Measurements from ENCODE around the gene PNPLA1. TPM values are rescaled to one million over a fixed set of nuclear protein-coding genes. Genes with fewer than 3 reads are reported as not detected.

The PNPLA1 gene
- total and polyA plus RNA-seq, 12 donors = 0.21 to 0.28 TPM; not detected in 10

GRCh38 chr6:36223706-36224105 lies 46.2 kb upstream of the PNPLA1 start:
- Histone ChIP-seq H3K27me3 (no peaks in the 10 kb centered on the region), H3K27ac (no peak overlapping the region), H3K4me1 (peaks cover 0 to 12% (median 0%) of the 10 kb centered on the region in 9 donors), H3K36me3 (peaks cover 0 to 100% (median 41%) of the 10 kb centered on the region in 9 donors), H3K4me3 (no peak overlapping the region), H3K9me3 (no peaks in the 10 kb centered on the region)
- 100% methylated on average over 1 of the region's 1 CpG for WGBS, 2 donors
- no peak for ATAC-seq
- no peak for TF ChIP-seq CTCF (IDR thresholded peaks at IDR 0.05)
- DNase-seq = no peak
- intact Hi-C loops (cut with DNase I) = no loop called here

GRCh38 chr6:36224918-36225461 lies 44.9 kb upstream of the PNPLA1 start:
- TF ChIP-seq CTCF (IDR thresholded peaks at IDR 0.05) = no peak
- no peaks in the 10 kb centered on the region for H3K27me3 ChIP-seq
- H3K4me3 ChIP-seq = no peak overlapping the region
- intact Hi-C loops (cut with DNase I) = no loop called here
- ATAC-seq = no peak
- H3K27ac ChIP-seq = no peak overlapping the region
- 81 to 85% methylated on average over 5 of the region's 5 CpGs for WGBS, 2 donors
- H3K36me3 ChIP-seq = peaks cover 0 to 100% (median 33%) of the 10 kb centered on the region in 9 donors
- DNase-seq = no peak
- peaks cover 0 to 12% (median 0%) of the 10 kb centered on the region in 9 donors for H3K4me1 ChIP-seq
- H3K9me3 ChIP-seq = no peaks in the 10 kb centered on the region

GRCh38 chr6:36226438-36227047 lies 43.3 kb upstream of the PNPLA1 start:
- Histone ChIP-seq H3K4me3 (no peak overlapping the region), H3K36me3 (peaks cover 0 to 100% (median 42%) of the 10 kb centered on the region in 9 donors), H3K27me3 (no peaks in the 10 kb centered on the region), H3K9me3 (no peaks in the 10 kb centered on the region), H3K4me1 (peaks cover 0 to 12% (median 0%) of the 10 kb centered on the region in 9 donors), H3K27ac (no peak overlapping the region)
- no peak for DNase-seq
- no peak for ATAC-seq
- no peak for TF ChIP-seq CTCF (IDR thresholded peaks at IDR 0.05)
- WGBS, 2 donors = 93% methylated on average over 4 of the region's 4 CpGs
- intact Hi-C loops (cut with DNase I) = no loop called here

- 75 to 81% methylated on average over 1 of the region's 1 CpG for WGBS, 2 donors
- no peak for ATAC-seq
- Histone ChIP-seq H3K27me3 (no peaks in the 10 kb centered on the region), H3K36me3 (peaks cover 0 to 100% (median 36%) of the 10 kb centered on the region in 9 donors), H3K4me1 (peaks cover 0 to 12% (median 0%) of the 10 kb centered on the region in 9 donors), H3K27ac (no peak overlapping the region), H3K9me3 (no peaks in the 10 kb centered on the region), H3K4me3 (no peak overlapping the region)
- intact Hi-C loops (cut with DNase I) = no loop called here
- no peak for DNase-seq
- no peak for TF ChIP-seq CTCF (IDR thresholded peaks at IDR 0.05)
Observed at GRCh38 chr6:36227379-36228228, 42.3 kb upstream of the PNPLA1 start.

All from heart right ventricle (tissue), 16 donors.